ENCODE data around the gene RANBP1. TPM values are rescaled to one million over a fixed set of nuclear protein-coding genes. Genes with fewer than 3 reads are reported as not detected.

Gene RANBP1
- total and polyA plus RNA-seq, 9 of the 15 experiments (the other 6 are each of a cell fraction or from before 2014, with no cell fraction given) = 162 to 2,891 (median 1,289) TPM

DNA sequence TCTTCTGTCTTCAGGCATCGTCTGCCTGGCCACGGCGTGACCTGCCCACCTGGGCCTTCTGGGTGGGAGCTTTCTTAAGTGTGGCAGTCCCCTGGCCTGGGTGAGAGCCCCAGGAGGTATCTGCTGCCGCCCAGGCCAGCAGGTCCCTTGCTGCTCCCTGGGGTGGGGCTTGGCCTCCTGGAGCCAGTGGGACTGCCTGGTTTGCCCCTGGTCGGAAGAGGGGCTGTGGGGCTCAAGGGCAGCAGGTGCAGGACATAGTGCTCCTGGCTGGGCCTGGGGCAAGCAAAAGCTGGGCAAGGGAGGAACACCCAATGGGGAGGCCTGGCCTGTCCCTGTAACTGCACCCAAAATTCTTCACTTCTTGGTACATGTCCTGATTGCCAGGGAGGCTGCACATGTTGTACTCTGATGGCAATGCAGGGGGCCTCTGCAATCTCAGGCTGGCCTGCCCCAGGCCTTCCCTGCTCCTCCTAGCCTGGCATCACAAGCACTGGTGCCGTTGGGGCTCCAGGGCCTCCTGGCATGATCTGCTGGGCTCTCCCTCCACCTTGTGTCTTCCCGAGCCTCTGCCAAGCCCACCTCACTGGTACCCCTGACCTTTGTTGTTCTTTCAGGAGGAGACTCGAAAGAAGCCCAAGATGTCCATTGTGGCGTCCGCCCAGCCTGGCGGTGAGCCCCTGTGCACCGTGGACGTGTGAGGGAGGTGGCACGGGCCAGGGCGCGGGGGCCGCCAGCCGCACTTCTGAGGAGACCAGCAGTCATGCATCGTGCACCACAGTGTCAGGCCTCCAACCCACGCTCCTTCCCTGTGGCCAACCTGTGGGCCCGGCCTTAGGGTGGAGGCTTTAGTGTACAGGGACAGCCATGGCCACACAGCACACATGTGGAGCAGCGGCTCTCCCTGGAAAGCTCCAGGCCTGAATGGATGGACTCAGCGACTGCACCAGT, 6.2 kb upstream of the RANBP1 start (continued):
- TF ChIP-seq, protein P1, sequence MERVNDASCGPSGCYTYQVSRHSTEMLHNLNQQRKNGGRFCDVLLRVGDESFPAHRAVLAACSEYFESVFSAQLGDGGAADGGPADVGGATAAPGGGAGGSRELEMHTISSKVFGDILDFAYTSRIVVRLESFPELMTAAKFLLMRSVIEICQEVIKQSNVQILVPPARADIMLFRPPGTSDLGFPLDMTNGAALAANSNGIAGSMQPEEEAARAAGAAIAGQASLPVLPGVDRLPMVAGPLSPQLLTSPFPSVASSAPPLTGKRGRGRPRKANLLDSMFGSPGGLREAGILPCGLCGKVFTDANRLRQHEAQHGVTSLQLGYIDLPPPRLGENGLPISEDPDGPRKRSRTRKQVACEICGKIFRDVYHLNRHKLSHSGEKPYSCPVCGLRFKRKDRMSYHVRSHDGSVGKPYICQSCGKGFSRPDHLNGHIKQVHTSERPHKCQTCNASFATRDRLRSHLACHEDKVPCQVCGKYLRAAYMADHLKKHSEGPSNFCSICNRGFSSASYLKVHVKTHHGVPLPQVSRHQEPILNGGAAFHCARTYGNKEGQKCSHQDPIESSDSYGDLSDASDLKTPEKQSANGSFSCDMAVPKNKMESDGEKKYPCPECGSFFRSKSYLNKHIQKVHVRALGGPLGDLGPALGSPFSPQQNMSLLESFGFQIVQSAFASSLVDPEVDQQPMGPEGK (CRISPR knock-in tag; IDR thresholded peaks at IDR 0.05; ENCODE audit: borderline replicate concordance) = no peak
- TF ChIP-seq SAFB (IDR thresholded peaks at IDR 0.05; ENCODE audit: borderline replicate concordance, low read depth, low read length) = no peak
- TF ChIP-seq HMGN3 (IDR thresholded peaks at IDR 0.05; ENCODE audit: borderline replicate concordance, extremely low read depth, insufficient read length, low read depth, low read length) = no peak
- TF ChIP-seq ADNP (tag; IDR thresholded peaks at IDR 0.05) = no peak
- TF ChIP-seq ZNF212 (CRISPR knock-in tag; IDR thresholded peaks at IDR 0.05) = no peak
- TF ChIP-seq, protein P2, sequence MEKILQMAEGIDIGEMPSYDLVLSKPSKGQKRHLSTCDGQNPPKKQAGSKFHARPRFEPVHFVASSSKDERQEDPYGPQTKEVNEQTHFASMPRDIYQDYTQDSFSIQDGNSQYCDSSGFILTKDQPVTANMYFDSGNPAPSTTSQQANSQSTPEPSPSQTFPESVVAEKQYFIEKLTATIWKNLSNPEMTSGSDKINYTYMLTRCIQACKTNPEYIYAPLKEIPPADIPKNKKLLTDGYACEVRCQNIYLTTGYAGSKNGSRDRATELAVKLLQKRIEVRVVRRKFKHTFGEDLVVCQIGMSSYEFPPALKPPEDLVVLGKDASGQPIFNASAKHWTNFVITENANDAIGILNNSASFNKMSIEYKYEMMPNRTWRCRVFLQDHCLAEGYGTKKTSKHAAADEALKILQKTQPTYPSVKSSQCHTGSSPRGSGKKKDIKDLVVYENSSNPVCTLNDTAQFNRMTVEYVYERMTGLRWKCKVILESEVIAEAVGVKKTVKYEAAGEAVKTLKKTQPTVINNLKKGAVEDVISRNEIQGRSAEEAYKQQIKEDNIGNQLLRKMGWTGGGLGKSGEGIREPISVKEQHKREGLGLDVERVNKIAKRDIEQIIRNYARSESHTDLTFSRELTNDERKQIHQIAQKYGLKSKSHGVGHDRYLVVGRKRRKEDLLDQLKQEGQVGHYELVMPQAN (IDR thresholded peaks at IDR 0.05; ENCODE audit: borderline replicate concordance) = no peak
- no peak for TF ChIP-seq HMG20A (CRISPR knock-in tag; conservative IDR thresholded peaks at IDR 0.05)
- TF ChIP-seq WHSC1 (IDR thresholded peaks at IDR 0.05; ENCODE audit: low read length) = peak; percentile 83
- no peak for TF ChIP-seq MCM5 (IDR thresholded peaks at IDR 0.05; ENCODE audit: low read depth)
- TF ChIP-seq HDAC2 (IDR thresholded peaks at IDR 0.05) = no peak
- no peak for TF ChIP-seq HCFC1 (IDR thresholded peaks at IDR 0.05; ENCODE audit: low read depth, low read length)
- TF ChIP-seq, protein P3, sequence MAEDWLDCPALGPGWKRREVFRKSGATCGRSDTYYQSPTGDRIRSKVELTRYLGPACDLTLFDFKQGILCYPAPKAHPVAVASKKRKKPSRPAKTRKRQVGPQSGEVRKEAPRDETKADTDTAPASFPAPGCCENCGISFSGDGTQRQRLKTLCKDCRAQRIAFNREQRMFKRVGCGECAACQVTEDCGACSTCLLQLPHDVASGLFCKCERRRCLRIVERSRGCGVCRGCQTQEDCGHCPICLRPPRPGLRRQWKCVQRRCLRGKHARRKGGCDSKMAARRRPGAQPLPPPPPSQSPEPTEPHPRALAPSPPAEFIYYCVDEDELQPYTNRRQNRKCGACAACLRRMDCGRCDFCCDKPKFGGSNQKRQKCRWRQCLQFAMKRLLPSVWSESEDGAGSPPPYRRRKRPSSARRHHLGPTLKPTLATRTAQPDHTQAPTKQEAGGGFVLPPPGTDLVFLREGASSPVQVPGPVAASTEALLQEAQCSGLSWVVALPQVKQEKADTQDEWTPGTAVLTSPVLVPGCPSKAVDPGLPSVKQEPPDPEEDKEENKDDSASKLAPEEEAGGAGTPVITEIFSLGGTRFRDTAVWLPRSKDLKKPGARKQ (CRISPR knock-in tag; IDR thresholded peaks at IDR 0.05) = no peak
- TF ChIP-seq PTTG1 (tag; IDR thresholded peaks at IDR 0.05; ENCODE audit: low read depth) = no peak
- TF ChIP-seq CHCHD3 (CRISPR knock-in tag; IDR thresholded peaks at IDR 0.05) = peak; percentile 35; the same call in 1 of the 2 replicates
- 0 out of 4 replicates have a peak, but pooled peaks of 1 of the 2 experiments have one; percentile 6 for TF ChIP-seq SIX5 (IDR thresholded peaks at IDR 0.05; ENCODE audit: borderline replicate concordance in 1 of 2, insufficient read depth in 1 of 2, low read depth in 1 of 2, low read length in 2 of 2)
- TF ChIP-seq, protein P4, sequence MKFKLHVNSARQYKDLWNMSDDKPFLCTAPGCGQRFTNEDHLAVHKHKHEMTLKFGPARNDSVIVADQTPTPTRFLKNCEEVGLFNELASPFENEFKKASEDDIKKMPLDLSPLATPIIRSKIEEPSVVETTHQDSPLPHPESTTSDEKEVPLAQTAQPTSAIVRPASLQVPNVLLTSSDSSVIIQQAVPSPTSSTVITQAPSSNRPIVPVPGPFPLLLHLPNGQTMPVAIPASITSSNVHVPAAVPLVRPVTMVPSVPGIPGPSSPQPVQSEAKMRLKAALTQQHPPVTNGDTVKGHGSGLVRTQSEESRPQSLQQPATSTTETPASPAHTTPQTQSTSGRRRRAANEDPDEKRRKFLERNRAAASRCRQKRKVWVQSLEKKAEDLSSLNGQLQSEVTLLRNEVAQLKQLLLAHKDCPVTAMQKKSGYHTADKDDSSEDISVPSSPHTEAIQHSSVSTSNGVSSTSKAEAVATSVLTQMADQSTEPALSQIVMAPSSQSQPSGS (CRISPR knock-in tag; IDR thresholded peaks at IDR 0.05) = no peak

All from K562 (cell line).